ENCODE measurements around the gene ZNF716.

GRCh38 chr7:57496395-57496794 is 46.4 kb downstream of the ZNF716 start:
- TF ChIP-seq CTCF (IDR thresholded peaks at IDR 0.05; ENCODE audit: borderline replicate concordance, extremely low read depth, low read length, poor library complexity, severe bottlenecking) (no peak), EZH2 (IDR thresholded peaks at IDR 0.05; ENCODE audit: borderline replicate concordance, low read depth, low read length, severe bottlenecking) (no peak)
